ENCODE results near the gene DAAM2. TPM values are rescaled to one million over a fixed set of nuclear protein-coding genes. Genes with fewer than 3 reads are reported as not detected.

Gene DAAM2
- total RNA-seq, 1 donor from 2014 or later, result 14.7 TPM

- ATAC-seq (no peak), DNase-seq (ENCODE audit: missing footprints) (no peak)
- intact Hi-C loops (cut with DNase I), result no loop called here
Measured at GRCh38 chr6:39929733-39930461, 137.7 kb downstream of the DAAM2 start.

- ATAC-seq (no peak), DNase-seq (ENCODE audit: missing footprints) (no peak)
- intact Hi-C loops (cut with DNase I), result no loop called here
Measured at GRCh38 chr6:39930540-39930939, 138.4 kb downstream of the DAAM2 start.

DNA sequence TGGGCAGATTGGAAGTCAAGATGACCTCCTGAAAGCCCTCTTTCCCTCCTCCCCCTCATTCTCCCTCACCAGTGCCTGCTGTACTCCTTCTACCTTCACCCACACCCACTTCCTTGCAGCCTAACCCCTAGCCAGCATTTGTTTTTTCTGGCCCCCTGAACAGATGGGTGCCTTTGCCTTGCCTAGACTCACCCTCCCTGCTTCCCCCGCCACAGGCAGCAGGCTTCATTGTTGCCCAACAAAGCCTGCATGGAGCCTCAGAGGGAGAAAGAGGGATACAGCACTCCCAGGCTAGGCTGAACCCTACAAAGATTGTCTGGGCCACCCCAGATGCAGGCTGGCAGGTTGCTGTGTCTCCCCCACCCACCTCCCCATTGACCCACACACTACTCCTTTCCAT lies 139.4 kb downstream of the DAAM2 start:
- ATAC-seq, result no peak
- intact Hi-C loops (cut with DNase I), result no loop called here

DNA sequence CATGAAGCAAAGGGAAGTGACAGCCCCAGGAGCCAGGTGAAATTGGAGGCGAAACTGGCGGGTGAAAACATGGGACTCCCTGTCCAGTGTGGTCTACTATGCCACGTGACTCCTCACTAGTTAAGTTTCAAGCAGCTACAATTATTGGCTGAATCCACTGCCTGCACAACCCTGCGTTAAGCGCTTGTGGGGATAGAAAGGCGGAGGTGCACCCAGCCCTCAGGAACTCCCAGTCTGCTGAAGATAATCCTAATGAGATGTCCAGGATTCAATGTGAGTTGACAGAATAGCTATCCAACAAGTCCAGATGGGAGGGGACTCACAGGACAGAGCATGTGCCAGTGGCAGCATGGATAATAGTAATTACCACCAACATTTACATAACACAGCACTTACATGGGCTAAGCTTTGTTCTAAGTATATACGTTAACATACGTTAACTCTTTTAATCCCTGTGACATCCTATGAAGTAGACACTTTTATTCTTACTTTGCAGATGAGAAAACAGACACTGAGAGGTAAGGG lies 140.3 kb downstream of the DAAM2 start:
- intact Hi-C loops (cut with DNase I), result no loop called here
- DNase-seq (ENCODE audit: missing footprints) (no peak), ATAC-seq (no peak)

More for the DNA sequence above, 139.4 kb downstream of the DAAM2 start:
- DNase-seq (ENCODE audit: missing footprints), result no peak

DNA sequence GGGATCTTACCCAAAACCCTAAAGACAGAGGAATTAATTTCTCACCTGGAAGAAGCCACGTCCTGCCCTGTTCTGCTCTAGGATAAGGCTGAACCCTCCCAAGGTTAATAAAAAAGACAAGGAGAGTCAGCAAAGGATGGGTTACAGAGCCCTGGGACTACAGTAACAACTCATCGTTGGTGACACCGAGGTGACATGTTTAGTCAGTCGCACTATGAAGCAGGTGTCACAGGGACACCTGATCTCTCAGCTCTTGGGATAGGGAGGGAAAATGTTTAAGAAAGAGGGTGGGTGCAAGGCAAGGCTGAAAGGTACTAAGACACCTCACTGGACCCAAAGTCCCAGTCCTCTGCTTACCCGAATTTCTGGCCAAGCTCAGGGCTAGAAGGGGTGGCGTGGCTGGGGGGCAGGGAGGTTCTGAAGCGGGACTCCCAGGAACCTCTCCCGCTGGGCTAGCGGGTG lies 141.5 kb downstream of the DAAM2 start:
- no peak for DNase-seq (ENCODE audit: missing footprints)
- ATAC-seq, result peak; percentile 0
- intact Hi-C loops (cut with DNase I), result no loop called here

GRCh38 chr6:39934131-39934757 lies 142.1 kb downstream of the DAAM2 start, which contains the start of gene MOCS1:
Gene MOCS1, minus strand, starts transcription at chr6:39934462. Its CDS starts 45 bp downstream, at chr6:39934417.
- ATAC-seq, result peak; percentile 96
- intact Hi-C loops (cut with DNase I), result no loop called here
- DNase-seq (ENCODE audit: missing footprints), result peak; percentile 91

GRCh38 chr6:39935241-39935640 lies 143.1 kb downstream of the DAAM2 start:
- DNase-seq (ENCODE audit: missing footprints) (no peak), ATAC-seq (no peak)
- intact Hi-C loops (cut with DNase I), result no loop called here

GRCh38 chr6:39936857-39937256 lies 144.7 kb downstream of the DAAM2 start:
- DNase-seq (ENCODE audit: missing footprints) (no peak), ATAC-seq (no peak)
- intact Hi-C loops (cut with DNase I), result no loop called here

GRCh38 chr6:39937686-39938333 lies 145.6 kb downstream of the DAAM2 start:
- DNase-seq (ENCODE audit: missing footprints) (no peak), ATAC-seq (no peak)
- intact Hi-C loops (cut with DNase I), result no loop called here

GRCh38 chr6:39938773-39939654 lies 146.8 kb downstream of the DAAM2 start:
- DNase-seq (ENCODE audit: missing footprints) (no peak), ATAC-seq (peak; percentile 17)
- intact Hi-C loops (cut with DNase I), result no loop called here

DNA sequence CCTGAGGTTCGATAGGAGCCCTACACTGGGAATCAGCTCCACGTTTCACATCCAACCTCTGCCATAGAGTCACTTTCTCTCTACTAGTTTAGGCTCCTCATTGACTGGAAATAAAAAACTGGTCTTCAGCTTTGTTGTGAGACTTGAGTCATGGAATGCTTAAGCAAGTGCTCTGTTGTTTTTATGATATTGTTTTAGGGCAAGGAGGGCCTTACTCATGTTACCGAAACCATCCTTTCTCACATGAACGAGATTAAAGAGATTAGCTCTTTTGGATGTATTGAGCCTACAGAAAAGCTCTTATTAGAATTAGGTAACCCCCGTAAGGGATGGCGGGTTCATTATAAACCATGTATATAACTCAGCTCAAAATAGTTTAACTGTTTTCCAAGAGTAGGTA lies 149.0 kb downstream of the DAAM2 start:
- DNase-seq (ENCODE audit: missing footprints), result no peak
- ATAC-seq, result no peak
- intact Hi-C loops (cut with DNase I), result no loop called here

DNA sequence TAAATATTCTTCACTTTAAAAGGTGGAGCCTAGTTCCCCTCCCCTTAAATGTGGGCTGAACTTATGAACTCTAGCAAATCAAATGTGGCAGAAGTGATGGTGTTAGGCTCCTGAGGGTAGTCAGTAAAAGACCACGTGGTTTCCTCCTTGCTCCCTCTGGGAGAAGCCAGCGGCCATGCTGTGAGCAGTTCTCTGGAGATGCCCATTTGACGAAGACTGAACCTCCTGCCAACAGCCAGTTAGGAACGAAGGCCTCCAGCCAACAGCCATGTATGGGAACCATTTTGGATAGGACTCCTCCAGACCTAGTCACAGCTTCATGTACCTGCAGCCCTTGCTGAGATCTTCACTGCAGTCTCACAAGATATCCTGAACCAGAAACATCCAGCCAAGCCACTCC lies 149.6 kb downstream of the DAAM2 start:
- intact Hi-C loops (cut with DNase I), result no loop called here
- DNase-seq (ENCODE audit: missing footprints) (no peak), ATAC-seq (no peak)

DNA sequence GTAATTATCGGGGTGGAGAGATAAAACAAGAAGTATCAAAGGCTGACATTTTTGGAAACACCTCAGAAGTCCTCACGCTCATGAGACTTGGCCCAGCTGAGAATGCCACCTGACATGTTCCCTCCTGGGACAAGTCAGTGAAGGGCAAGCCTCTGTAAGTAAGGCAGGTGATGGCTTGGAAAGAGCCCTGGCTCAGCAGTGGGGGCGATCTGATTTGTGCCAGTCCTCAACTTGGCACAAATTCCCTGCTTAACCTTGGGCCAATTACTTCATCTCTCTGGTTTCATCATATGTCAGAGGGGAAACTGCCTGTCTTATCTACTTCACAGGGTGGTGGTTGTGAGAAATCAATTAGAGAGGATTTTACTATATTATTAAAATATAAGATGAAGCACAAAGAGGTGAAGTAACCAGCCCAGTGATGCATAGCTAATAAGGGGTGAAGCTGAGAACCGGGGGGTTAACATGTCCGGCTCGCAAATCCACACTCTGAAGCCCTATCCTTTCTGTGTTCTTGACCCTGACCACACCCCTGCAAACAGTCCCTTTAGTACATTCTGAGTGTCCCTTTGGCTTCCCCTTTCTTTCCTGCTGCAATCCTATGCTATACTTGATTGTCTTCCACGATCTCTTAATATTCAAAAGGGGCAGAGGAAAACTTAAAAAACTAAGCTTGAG lies 150.9 kb downstream of the DAAM2 start:
- no peak for DNase-seq (ENCODE audit: missing footprints)
- ATAC-seq, result no peak
- intact Hi-C loops (cut with DNase I), result no loop called here

DNA sequence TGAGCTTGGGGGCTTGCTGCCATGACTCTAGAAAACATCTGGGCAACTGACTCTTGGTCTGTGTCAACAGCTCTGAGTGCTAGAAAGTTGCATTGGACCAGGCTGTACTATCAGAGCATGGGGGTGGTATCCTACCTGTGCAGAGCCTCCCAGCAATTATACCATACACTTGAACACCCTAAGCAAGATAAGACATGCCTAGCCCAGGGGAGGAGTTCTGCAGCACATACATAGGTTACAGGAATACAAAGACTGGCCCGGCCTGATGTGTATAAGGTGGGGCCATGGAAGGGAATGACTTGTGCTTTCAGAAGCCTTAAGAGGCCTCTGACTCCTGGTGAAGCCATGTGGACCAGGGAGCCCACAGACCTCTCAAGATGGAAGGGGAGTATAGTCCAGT lies 153.4 kb downstream of the DAAM2 start:
- ATAC-seq, result no peak
- intact Hi-C loops (cut with DNase I), result no loop called here

GRCh38 chr6:39947611-39948068 lies 155.5 kb downstream of the DAAM2 start:
- no peak for DNase-seq (ENCODE audit: missing footprints)
- no peak for ATAC-seq
- intact Hi-C loops (cut with DNase I), result no loop called here

More for the DNA sequence above, 153.4 kb downstream of the DAAM2 start:
- DNase-seq (ENCODE audit: missing footprints), result no peak

GRCh38 chr6:39948199-39948791 lies 156.1 kb downstream of the DAAM2 start:
- intact Hi-C loops (cut with DNase I), result no loop called here
- ATAC-seq (no peak), DNase-seq (ENCODE audit: missing footprints) (no peak)

- intact Hi-C loops (cut with DNase I), result no loop called here
- DNase-seq (ENCODE audit: missing footprints), result no peak
- ATAC-seq, result no peak
Measured at GRCh38 chr6:39950125-39950720, 158.0 kb downstream of the DAAM2 start.
